MCF 10A (cell line): ENCODE results near the gene PTTG1IP2. TPM values are rescaled to one million over a fixed set of nuclear protein-coding genes. Genes with fewer than 3 reads are reported as not detected.

ENCODE experiments used
- BruUV-seq: library from RNA; stranded (reverse); fragments of 400-500 nt; replicated peaks from 2 replicates; lab custom pipeline; 2021; lab: Mats Ljungman, UMichigan
- CTCF ChIA-PET: fragments of 300-600 bp; sonication (Branson Sonifier 250); formaldehyde crosslinking; extraction: SDS; loops from one replicate; lab custom pipeline; 2021; ENCODE audit warnings: antibody characterized with exemption, inconsistent platforms; lab: Yijun Ruan, JAX
- POLR2A ChIA-PET: fragments of 300-600, 350-650 bp; sonication (Branson Sonifier 250); formaldehyde crosslinking; extraction: SDS; loops from one replicate; lab custom pipeline; 2020; ENCODE audit warnings: antibody characterized with exemption, inconsistent platforms; lab: Yijun Ruan, JAX
- DNase-seq: peaks from one replicate; pipeline ENCODE4 v3.0.0-alpha.2; 2018; ENCODE audit not compliant: unreplicated experiment
- H3K27ac Mint-ChIP-seq: one replicate; pipeline ENCODE4 v1.8.0; 2022; ENCODE audit warnings: mild to moderate bottlenecking, low read depth, mixed read lengths; ENCODE audit not compliant: unreplicated experiment
- H3K27me3 Mint-ChIP-seq: one replicate; pipeline ENCODE4 v1.8.0; 2022; ENCODE audit warnings: mixed read lengths; ENCODE audit not compliant: insufficient read depth, unreplicated experiment
- H3K36me3 Mint-ChIP-seq: one replicate; pipeline ENCODE4 v1.8.0; 2022; ENCODE audit warnings: mild to moderate bottlenecking, moderate library complexity, mixed read lengths; ENCODE audit not compliant: insufficient read depth, unreplicated experiment
- H3K4me1 Mint-ChIP-seq: one replicate; pipeline ENCODE4 v1.8.0; 2022; ENCODE audit warnings: mixed read lengths; ENCODE audit not compliant: insufficient read depth, unreplicated experiment
- H3K4me3 Mint-ChIP-seq: one replicate; pipeline ENCODE4 v1.8.0; 2022; ENCODE audit warnings: mild to moderate bottlenecking, moderate library complexity, mixed read lengths; ENCODE audit not compliant: unreplicated experiment
- H3K9me3 Mint-ChIP-seq: one replicate; pipeline ENCODE4 v1.8.0; 2022; ENCODE audit warnings: mixed read lengths; ENCODE audit not compliant: unreplicated experiment
- CTCF ChIP-seq: fragments of 200-600 bp; IDR thresholded peaks from one replicate; pipeline ENCODE4 v1.8.0; 2022; ENCODE audit warnings: antibody characterized with exemption, mild to moderate bottlenecking; ENCODE audit not compliant: unreplicated experiment
- intact Hi-C: fragments of 100-400 bp; cut with micrococcal nuclease; formaldehyde crosslinking; loops from 2 replicates; pipeline ENCODE4 v1.14.1; 2022
- total RNA-seq: library from RNA; stranded (reverse); gene quantifications from 2 replicates; pipeline ENCODE4 v1.2.3, GENCODE V29; 2022

The PTTG1IP2 gene
- total RNA-seq, 1 experiment from 2014 or later = not detected

GRCh38 chr7:90445633-90446032 is 23.8 kb upstream of the PTTG1IP2 start:
- no TSS peak for BruUV-seq
- no peaks in the 10 kb centered on the region for H3K36me3 Mint-ChIP-seq
- H3K9me3 Mint-ChIP-seq = no peaks in the 10 kb centered on the region
- intact Hi-C loops = no loop called here
- ChIA-PET CTCF (interaction anchor here (1.3 to 1.7 kb wide), 4 partner anchors 9 to 184 kb away, joined by 4 to 7 read pairs (median 4); no protein-coding TSS in a partner anchor), POLR2A (no interaction called here)
- TF ChIP-seq CTCF = no peak
- H3K4me1 Mint-ChIP-seq = no peaks in the 10 kb centered on the region
- DNase-seq = no peak
- H3K4me3 Mint-ChIP-seq = no peak overlapping the region
- H3K27me3 Mint-ChIP-seq = peaks cover 13% of the 10 kb centered on the region
- no peak overlapping the region for H3K27ac Mint-ChIP-seq

GRCh38 chr7:90446137-90446899 is 23.1 kb upstream of the PTTG1IP2 start:
- H3K27ac Mint-ChIP-seq = no peak overlapping the region
- no peak for TF ChIP-seq CTCF
- intact Hi-C loops = no loop called here
- peaks cover 13% of the 10 kb centered on the region for H3K27me3 Mint-ChIP-seq
- BruUV-seq = no TSS peak
- H3K36me3 Mint-ChIP-seq = no peaks in the 10 kb centered on the region
- no peaks in the 10 kb centered on the region for H3K4me1 Mint-ChIP-seq
- CTCF ChIA-PET = interaction anchor here (0.6 to 2.0 kb wide), 4 partner anchors 9 to 599 kb away, joined by 3 to 10 read pairs (median 4); no protein-coding TSS in a partner anchor
- no peak for DNase-seq
- no peaks in the 10 kb centered on the region for H3K9me3 Mint-ChIP-seq
- no peak overlapping the region for H3K4me3 Mint-ChIP-seq
- POLR2A ChIA-PET = no interaction called here

- Mint-ChIP-seq H3K27me3 (no peaks in the 10 kb centered on the region), H3K4me3 (no peak overlapping the region), H3K4me1 (peaks cover 8% of the 10 kb centered on the region), H3K27ac (no peak overlapping the region), H3K36me3 (no peaks in the 10 kb centered on the region), H3K9me3 (no peaks in the 10 kb centered on the region)
- ChIA-PET POLR2A (no interaction called here), CTCF (interaction anchor here (0.6 to 2.4 kb wide), 7 partner anchors 108 to 581 kb away, joined by 3 to 19 read pairs (median 4); partner anchors contain the start of gene CDK14)
- TF ChIP-seq CTCF = no peak
- no TSS peak for BruUV-seq
- no peak for DNase-seq
- intact Hi-C loops = no loop called here
Measured at GRCh38 chr7:90453259-90453891, 16.1 kb upstream of the PTTG1IP2 start.

GRCh38 chr7:90453931-90454330 is 15.5 kb upstream of the PTTG1IP2 start:
- intact Hi-C loops = no loop called here
- H3K36me3 Mint-ChIP-seq = no peaks in the 10 kb centered on the region
- no TSS peak for BruUV-seq
- no peaks in the 10 kb centered on the region for H3K9me3 Mint-ChIP-seq
- ChIA-PET CTCF (interaction anchor here (0.6 to 2.5 kb wide), 10 partner anchors 10 to 717 kb away, joined by 3 to 19 read pairs (median 5); partner anchors contain the start of gene CDK14), POLR2A (no interaction called here)
- peaks cover 8% of the 10 kb centered on the region for H3K4me1 Mint-ChIP-seq
- no peak for TF ChIP-seq CTCF
- H3K27ac Mint-ChIP-seq = no peak overlapping the region
- no peak overlapping the region for H3K4me3 Mint-ChIP-seq
- H3K27me3 Mint-ChIP-seq = no peaks in the 10 kb centered on the region
- DNase-seq = no peak
